Putamen (tissue), 1 donor: ENCODE data around the gene BLACAT1.
"Not testable (repeated sequence)": the region's sequence is repeated elsewhere in the genome, so short reads cannot be mapped to it uniquely, and the experiment has no call there.

Experiments
- DNase-seq: peaks from one replicate; pipeline ENCODE4 v3.0.0-alpha.2; 2016; ENCODE audit warnings: low spot score

BLACAT1 gene

DNA sequence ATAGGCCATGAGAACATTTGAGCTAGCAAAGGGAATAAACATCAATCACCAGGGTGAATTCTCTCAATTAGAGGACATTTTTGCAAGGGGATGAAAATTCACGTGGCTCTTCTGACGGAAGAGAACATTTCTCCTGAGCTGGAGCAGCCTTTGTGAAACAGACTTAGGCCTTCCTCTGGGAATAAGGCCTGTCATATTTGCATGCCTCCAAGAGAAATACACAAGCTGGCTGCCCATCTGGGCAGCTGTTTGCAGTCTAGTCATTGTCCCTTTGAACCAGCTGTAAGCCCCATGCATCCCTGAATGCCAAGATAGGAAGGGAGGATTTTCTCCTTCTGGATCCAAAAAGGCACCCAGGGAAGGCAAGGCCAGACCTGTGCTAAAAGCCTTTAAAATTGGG, 39.5 kb downstream of the BLACAT1 start:
- no peak for DNase-seq

DNA sequence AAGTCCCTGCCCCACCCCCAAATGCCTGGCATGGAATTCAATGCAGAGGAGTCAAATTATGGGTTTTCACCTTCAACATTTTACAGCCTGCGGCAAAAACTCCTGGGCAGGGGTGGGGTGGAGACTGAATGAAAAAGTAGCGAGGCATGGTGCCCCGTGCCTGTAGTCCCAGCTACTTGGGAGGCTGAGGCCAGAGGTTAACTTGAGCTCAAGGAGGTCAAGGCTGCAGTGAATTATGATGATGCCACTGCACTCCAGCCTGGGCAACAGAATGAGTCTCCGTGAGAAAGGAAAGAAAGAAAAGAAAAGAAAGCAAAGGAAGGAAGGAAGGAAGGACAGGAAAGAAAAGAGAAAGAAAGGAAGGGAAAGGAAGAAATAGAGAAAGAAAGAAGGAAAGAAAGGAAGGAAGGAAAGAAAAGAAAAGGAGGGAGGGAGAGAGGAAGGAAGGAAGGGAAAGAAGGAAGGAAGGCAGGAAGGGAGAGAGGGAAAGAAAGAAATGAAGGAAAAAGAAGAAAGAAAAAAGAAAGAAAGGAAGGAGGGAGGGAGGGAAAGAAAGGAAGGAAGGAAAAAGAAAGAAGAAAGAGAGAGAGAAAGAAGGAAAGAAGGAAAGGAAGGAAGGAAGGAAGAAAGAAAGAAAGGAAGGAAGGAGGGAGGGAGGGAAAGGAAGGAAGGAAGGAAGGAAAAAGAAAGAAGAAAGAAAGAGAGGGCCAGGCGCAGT, 45.1 kb downstream of the BLACAT1 start:
- no peak for DNase-seq

DNA sequence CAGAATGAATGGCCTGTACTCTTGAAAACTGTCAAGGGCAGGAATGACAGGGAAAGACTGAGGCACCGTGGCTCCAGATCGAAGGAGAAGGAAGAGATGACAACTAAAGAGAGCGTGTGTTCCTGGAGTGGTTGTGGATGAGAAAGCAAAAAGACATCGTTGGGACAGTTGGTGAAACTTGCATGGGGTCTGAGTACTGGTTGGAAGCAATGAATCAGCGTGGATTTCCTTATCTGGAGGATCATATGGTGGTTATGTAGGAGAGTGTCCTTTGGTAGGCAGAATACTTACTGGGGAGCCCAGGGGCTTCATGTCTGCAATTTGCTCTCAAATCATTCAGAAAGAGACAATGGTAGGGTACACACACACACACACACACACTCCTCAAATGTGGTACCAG, 47.9 kb downstream of the BLACAT1 start:
- DNase-seq: no peak

DNA sequence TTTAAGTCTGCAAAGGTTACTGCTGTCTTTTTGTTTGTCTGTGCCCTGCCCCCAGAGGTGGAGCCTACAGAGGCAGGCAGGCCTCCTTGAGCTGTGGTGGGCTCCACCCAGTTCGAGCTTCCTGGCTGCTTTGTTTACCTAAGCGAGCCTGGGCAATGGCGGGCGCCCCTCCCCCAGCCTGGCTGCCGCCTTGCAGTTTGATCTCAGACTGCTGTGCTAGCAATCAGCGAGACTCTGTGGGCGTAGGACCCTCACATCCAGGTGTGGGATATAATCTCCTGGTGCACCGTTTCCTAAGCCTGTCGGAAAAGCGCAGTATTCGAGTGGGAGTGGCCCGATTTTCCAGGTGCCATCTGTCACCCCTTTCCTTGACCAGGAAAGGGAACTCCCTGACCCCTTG, 49.6 kb downstream of the BLACAT1 start:
- DNase-seq: not testable (repeated sequence)
